Endothelial cell of umbilical vein (primary cell): Measurements from ENCODE around the gene LRRC7. TPM values are rescaled to one million over a fixed set of nuclear protein-coding genes. Genes with fewer than 3 reads are reported as not detected.

ENCODE experiments used
- BruUV-seq: library from RNA; stranded (reverse); fragments of 400-500 nt; replicated peaks from 2 replicates; lab custom pipeline; 2021; lab: Mats Ljungman, UMichigan
- CTCF ChIA-PET: fragments of 300-600, 350-600 bp; sonication (Branson Sonifier 250); formaldehyde crosslinking; loops from one replicate; lab custom pipeline; 2021; ENCODE audit warnings: antibody characterized with exemption, inconsistent platforms; lab: Charles Lee
- POLR2A ChIA-PET: fragments of 300-600, 350-600 bp; sonication (Branson Sonifier 250); formaldehyde crosslinking; loops from one replicate; lab custom pipeline; 2021; ENCODE audit warnings: antibody characterized with exemption, inconsistent platforms; lab: Charles Lee
- DNase-seq: peaks from one replicate; pipeline ENCODE4 v3.0.0-alpha.2; 2011; ENCODE audit warnings: low read depth, low spot score
- FAIRE-seq: peaks from 2 replicates; lab custom pipeline; 2011; peaks lifted over from hg19 to GRCh38; lab: Jason Lieb, UNC
- H2AFZ ChIP-seq: 2 replicates; pipeline ENCODE4 v1.6.0; 2012; ENCODE audit warnings: low read depth, low read length, control low read depth, inconsistent platforms
- H3K27ac ChIP-seq: 2 replicates; pipeline ENCODE4 v1.5.1; 2011; ENCODE audit warnings: low read depth, mild to moderate bottlenecking, control low read depth, low read length, moderate library complexity; ENCODE audit not compliant: insufficient read depth
- H3K27me3 ChIP-seq, 2 experiments: 2 replicates each; pipeline versions ENCODE4 v1.6.0 to v1.6.1; 2011; ENCODE audit warnings: low read length in 2 of 2, mixed read lengths in 1 of 2; ENCODE audit not compliant: control insufficient read depth in 2 of 2, insufficient read depth in 2 of 2
- H3K36me3 ChIP-seq, 2 experiments: 2 replicates in 1 of 2; 3 replicates in 1 of 2; pipeline ENCODE4 v1.5.1; 2011; ENCODE audit warnings: low read length in 2 of 2, mild to moderate bottlenecking in 1 of 2, moderate library complexity in 1 of 2; ENCODE audit not compliant: control insufficient read depth in 2 of 2, insufficient read depth in 2 of 2; ENCODE audit errors: extremely low read depth in 1 of 2
- H3K4me1 ChIP-seq: 3 replicates; pipeline ENCODE4 v1.5.1; 2011; ENCODE audit warnings: mild to moderate bottlenecking, low read length; ENCODE audit not compliant: control insufficient read depth, insufficient read depth; ENCODE audit errors: extremely low read depth
- H3K4me2 ChIP-seq: 2 replicates; pipeline ENCODE4 v1.6.1; 2011; ENCODE audit warnings: low read length, control low read depth, mixed read lengths; ENCODE audit not compliant: insufficient read depth
- H3K4me3 ChIP-seq, 3 experiments: fragments of 200-600 bp in 1 of 3; sonication (generic), shearing (Covaris generic) in 1 of 3; replicated peaks in 1 of 3; 2 replicates each; pipeline ENCODE4 v1.5.1; 2011 to 2016; ENCODE audit warnings: control low read depth in 3 of 3, low read length in 3 of 3, mild to moderate bottlenecking in 2 of 3, inconsistent platforms in 1 of 3, low read depth in 1 of 3, moderate library complexity in 1 of 3; ENCODE audit not compliant: insufficient read depth in 1 of 3
- H3K79me2 ChIP-seq: 2 replicates; pipeline ENCODE4 v1.6.0; 2012; ENCODE audit warnings: low read length, inconsistent platforms; ENCODE audit not compliant: control insufficient read depth, insufficient read depth
- H3K9ac ChIP-seq: replicated peaks from 2 replicates; pipeline ENCODE3; 2011; ENCODE audit warnings: low read length, control low read depth; ENCODE audit not compliant: insufficient read depth; ENCODE audit errors: extremely low read depth
- H3K9me1 ChIP-seq: replicated peaks from 3 replicates; pipeline ENCODE4 v1.6.0; 2011; ENCODE audit warnings: mild to moderate bottlenecking, low read length; ENCODE audit not compliant: control insufficient read depth, insufficient read depth; ENCODE audit errors: extremely low read depth
- H3K9me3 ChIP-seq: replicated peaks from 2 replicates; pipeline ENCODE4 v1.5.1; 2012; ENCODE audit warnings: low read length, inconsistent platforms; ENCODE audit not compliant: control insufficient read depth, insufficient read depth
- H4K20me1 ChIP-seq: replicated peaks from 2 replicates; pipeline ENCODE3; 2011; ENCODE audit warnings: mild to moderate bottlenecking, low read length; ENCODE audit not compliant: control insufficient read depth, insufficient read depth; ENCODE audit errors: extremely low read depth
- EZH2 ChIP-seq: IDR thresholded peaks from 2 replicates; pipeline ENCODE4 v1.6.1; 2012; ENCODE audit warnings: borderline replicate concordance, low read depth, mild to moderate bottlenecking, moderate library complexity, low read length, inconsistent platforms; ENCODE audit not compliant: severe bottlenecking
- FOS ChIP-seq: IDR thresholded peaks from 2 replicates; pipeline ENCODE4 v1.6.1; 2011; ENCODE audit warnings: mild to moderate bottlenecking, low read length, moderate library complexity, borderline replicate concordance; ENCODE audit not compliant: insufficient read depth
- GATA2 ChIP-seq: IDR thresholded peaks from 2 replicates; pipeline ENCODE4 v1.7.0; 2011; ENCODE audit warnings: low read depth, mild to moderate bottlenecking, moderate library complexity, mixed read lengths, low read length; ENCODE audit not compliant: insufficient read length, insufficient read depth
- JUN ChIP-seq: IDR thresholded peaks from 2 replicates; pipeline ENCODE4 v1.6.1; 2011; ENCODE audit warnings: borderline replicate concordance, low read depth; ENCODE audit not compliant: insufficient read length, insufficient read depth
- MYC ChIP-seq: IDR thresholded peaks from one replicate; pipeline ENCODE4 v1.6.1; 2011; ENCODE audit warnings: mild to moderate bottlenecking, low read depth, low read length
- POLR2A ChIP-seq: IDR thresholded peaks from 2 replicates; pipeline ENCODE4 v1.6.1; 2012; ENCODE audit warnings: low read depth, mild to moderate bottlenecking, control low read depth, low read length
- POLR2AphosphoS5 ChIP-seq: IDR thresholded peaks from 2 replicates; pipeline ENCODE4 v1.6.1; 2012; ENCODE audit warnings: low read depth, mild to moderate bottlenecking, control low read depth, low read length, moderate library complexity; ENCODE audit not compliant: insufficient read depth
- dilution Hi-C: fragments of 300-500 bp; cut with MboI; formaldehyde crosslinking; loops from one replicate; pipeline ENCODE4 v1.15.0; 2019; ENCODE audit warnings: low sequenced_read_pairs; ENCODE audit not compliant: extremely low pct_ligation_motif_present
- intact Hi-C: fragments of 100-400 bp; cut with micrococcal nuclease; formaldehyde crosslinking; loops from one replicate; pipeline ENCODE4 v1.10.0; 2022
- polyA plus RNA-seq, 4 experiments: library from polyadenylated mRNA; depleted of rRNA in 3 of 4; stranded (reverse) in 3 of 4; unstranded in 1 of 4; fragments of >200 nt; gene quantifications; 2 replicates each; pipeline versions ENCODE4 v1.2.1 to v1.2.3, GENCODE V29; 2011 to 2012; ENCODE audit warnings: missing spikeins in 1 of 4
- total RNA-seq: library from RNA; stranded (reverse); gene quantifications from 2 replicates; pipeline ENCODE4 v1.2.3, GENCODE V29; 2021
- TF ChIP-seq, protein P1 (sequence below): IDR thresholded peaks from 2 replicates; pipeline ENCODE4 v1.6.1; 2011; ENCODE audit not compliant: insufficient read depth, insufficient read length
- TF ChIP-seq, protein P2 (sequence below), 2 donors: IDR thresholded peaks; 1 replicate in 1 of 2; 2 replicates in 1 of 2; pipeline ENCODE4 v1.5.1; 2011; ENCODE audit warnings: low read length in 2 of 2, mild to moderate bottlenecking in 2 of 2, moderate library complexity in 2 of 2, control low read depth in 1 of 2, inconsistent platforms in 1 of 2, low read depth in 1 of 2; ENCODE audit not compliant: insufficient read depth in 1 of 2; ENCODE audit errors: extremely low read depth in 1 of 2

The LRRC7 gene
- total and polyA plus RNA-seq, 2 donors (not counting 3 experiments of a cell fraction or from before 2014, with no cell fraction given) = 0.11 to 0.58 TPM

DNA sequence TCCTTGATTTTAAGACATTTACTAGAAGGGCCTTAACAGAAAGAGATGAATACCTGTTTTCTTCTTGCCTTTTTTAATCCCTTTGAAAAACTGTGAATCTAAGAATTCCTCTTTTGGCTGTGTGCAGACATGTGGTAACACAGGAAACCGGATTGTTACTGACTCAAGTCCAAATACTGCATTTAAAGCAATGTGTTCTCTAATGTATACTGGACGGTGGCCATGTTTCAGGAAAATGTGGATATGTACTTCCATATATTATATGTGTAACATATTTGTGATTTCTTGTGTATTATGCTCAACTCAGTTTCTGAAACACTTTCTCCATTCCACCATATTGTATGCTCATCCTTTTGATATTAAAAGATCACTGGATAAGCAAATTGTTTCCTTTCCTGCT lies 185.1 kb downstream of the LRRC7 start:
- H3K4me3 ChIP-seq = no peak overlapping the region
- FAIRE-seq = no peak
- H3K9me3 ChIP-seq = no peaks in the 10 kb centered on the region
- dilution Hi-C loops (no loop called here), intact Hi-C loops (no loop called here)
- ChIA-PET POLR2A (no interaction called here), CTCF (no interaction called here)
- no peak overlapping the region for H2AFZ ChIP-seq
- no peaks in the 10 kb centered on the region for H3K4me1 ChIP-seq
- no peak overlapping the region for H3K9ac ChIP-seq
- BruUV-seq = no TSS peak
- peak; percentile 12 for DNase-seq
- no peak overlapping the region for H3K4me2 ChIP-seq
- H3K27ac ChIP-seq = no peak overlapping the region
- no peaks in the 10 kb centered on the region for H3K9me1 ChIP-seq
- TF ChIP-seq GATA2 (no peak), POLR2AphosphoS5 (no peak), EZH2 (no peak), MYC (no peak), FOS (no peak), POLR2A (no peak), JUN (no peak)
- TF ChIP-seq, protein P1, sequence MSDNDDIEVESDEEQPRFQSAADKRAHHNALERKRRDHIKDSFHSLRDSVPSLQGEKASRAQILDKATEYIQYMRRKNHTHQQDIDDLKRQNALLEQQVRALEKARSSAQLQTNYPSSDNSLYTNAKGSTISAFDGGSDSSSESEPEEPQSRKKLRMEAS = no peak
- TF ChIP-seq, protein P2, sequence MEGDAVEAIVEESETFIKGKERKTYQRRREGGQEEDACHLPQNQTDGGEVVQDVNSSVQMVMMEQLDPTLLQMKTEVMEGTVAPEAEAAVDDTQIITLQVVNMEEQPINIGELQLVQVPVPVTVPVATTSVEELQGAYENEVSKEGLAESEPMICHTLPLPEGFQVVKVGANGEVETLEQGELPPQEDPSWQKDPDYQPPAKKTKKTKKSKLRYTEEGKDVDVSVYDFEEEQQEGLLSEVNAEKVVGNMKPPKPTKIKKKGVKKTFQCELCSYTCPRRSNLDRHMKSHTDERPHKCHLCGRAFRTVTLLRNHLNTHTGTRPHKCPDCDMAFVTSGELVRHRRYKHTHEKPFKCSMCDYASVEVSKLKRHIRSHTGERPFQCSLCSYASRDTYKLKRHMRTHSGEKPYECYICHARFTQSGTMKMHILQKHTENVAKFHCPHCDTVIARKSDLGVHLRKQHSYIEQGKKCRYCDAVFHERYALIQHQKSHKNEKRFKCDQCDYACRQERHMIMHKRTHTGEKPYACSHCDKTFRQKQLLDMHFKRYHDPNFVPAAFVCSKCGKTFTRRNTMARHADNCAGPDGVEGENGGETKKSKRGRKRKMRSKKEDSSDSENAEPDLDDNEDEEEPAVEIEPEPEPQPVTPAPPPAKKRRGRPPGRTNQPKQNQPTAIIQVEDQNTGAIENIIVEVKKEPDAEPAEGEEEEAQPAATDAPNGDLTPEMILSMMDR (IDR thresholded peaks at IDR 0.05; ENCODE audit: extremely low read depth in 1 of 2, insufficient read depth in 1 of 2, low read depth in 1 of 2, low read length in 2 of 2) = no peak
- H3K27me3 ChIP-seq = no peaks in the 10 kb centered on the region
- H3K79me2 ChIP-seq = no peaks in the 10 kb centered on the region
- no peaks in the 10 kb centered on the region for H3K36me3 ChIP-seq
- no peaks in the 10 kb centered on the region for H4K20me1 ChIP-seq
